Mesothelial cell of epicardium (in vitro differentiated cells): ENCODE data around the gene CACNA1I. TPM values are rescaled to one million over a fixed set of nuclear protein-coding genes. Genes with fewer than 3 reads are reported as not detected.

ENCODE experiments used
- DNase-seq, 2 experiments: peaks; one replicate each; pipeline ENCODE4 v3.0.0; 2021; ENCODE audit warnings: low spot score in 2 of 2; ENCODE audit not compliant: unreplicated experiment in 2 of 2
- H3K27ac Mint-ChIP-seq: 2 replicates; pipeline ENCODE4 v1.8.0; 2021; ENCODE audit warnings: mixed read lengths
- H3K27me3 Mint-ChIP-seq: 2 replicates; pipeline ENCODE4 v1.8.0; 2021; ENCODE audit warnings: low read depth, mixed read lengths
- H3K36me3 Mint-ChIP-seq: 2 replicates; pipeline ENCODE4 v1.8.0; 2021; ENCODE audit warnings: mixed read lengths
- H3K4me1 Mint-ChIP-seq: 2 replicates; pipeline ENCODE4 v1.8.0; 2021; ENCODE audit warnings: mixed read lengths
- H3K4me3 Mint-ChIP-seq: 2 replicates; pipeline ENCODE4 v1.8.0; 2021; ENCODE audit warnings: mild to moderate bottlenecking, moderate library complexity, mixed read lengths
- H3K9me3 Mint-ChIP-seq: 2 replicates; pipeline ENCODE4 v1.8.0; 2021; ENCODE audit warnings: mixed read lengths
- total RNA-seq: library from RNA; stranded (reverse); gene quantifications from 3 replicates; pipeline ENCODE4 v1.2.1, GENCODE V29; 2021
- TF ChIP-seq, protein P1 (sequence below): fragments of 200-600 bp; sonication (generic); IDR thresholded peaks from one replicate; pipeline ENCODE4 v1.5.0; 2021; ENCODE audit warnings: antibody characterized with exemption; ENCODE audit not compliant: unreplicated experiment

Gene CACNA1I
- total RNA-seq, 1 donor from 2014 or later, result 0.31 TPM

DNA sequence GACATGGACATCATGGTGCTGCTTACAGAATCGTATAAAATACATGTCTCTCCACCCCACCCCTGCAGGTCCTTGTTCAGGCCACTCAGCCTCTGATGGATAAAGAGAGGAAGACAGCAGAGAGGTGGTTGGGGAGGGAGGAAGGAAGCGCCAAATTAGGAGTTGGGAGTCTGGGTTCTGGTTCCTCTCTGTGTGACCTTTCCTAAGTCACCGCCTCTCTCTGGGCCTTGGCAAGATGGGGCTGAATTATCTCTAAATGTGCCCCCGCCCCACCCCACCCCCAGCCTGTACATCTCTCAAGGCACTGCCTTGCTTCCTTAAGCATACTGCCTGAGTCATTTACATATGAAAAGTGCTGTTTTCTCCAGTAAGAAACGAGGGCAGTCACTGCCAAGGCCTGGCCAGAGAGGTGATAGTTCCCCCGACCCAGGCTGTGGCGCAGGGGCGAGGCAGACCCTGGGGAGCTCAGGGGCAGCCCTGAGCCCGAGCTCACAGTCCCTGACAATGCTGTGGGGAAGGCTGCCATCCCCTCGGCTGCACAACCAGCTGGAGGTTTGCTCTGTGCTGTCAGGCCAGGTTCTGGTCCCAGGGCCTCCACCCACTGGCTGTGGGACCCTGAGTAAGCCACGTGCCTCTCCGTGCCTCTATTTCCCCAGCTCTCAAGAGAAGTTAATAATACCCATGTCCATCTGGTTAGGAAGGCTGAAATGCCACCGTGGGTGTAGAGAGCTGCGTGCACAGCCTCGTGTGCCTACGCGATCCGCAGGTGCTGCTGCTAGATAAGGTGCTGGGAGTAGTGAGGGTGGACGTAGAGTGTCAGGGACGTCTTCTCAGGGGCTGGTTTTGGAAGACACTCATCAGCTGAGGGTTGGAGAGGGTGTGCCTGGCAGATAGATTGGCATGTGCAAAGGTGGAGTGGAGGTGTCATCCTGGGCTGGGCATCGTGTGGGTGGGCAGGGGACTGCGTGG lies 55.3 kb downstream of the CACNA1I start:
- Mint-ChIP-seq H3K4me1 (peaks cover 3% of the 10 kb centered on the region), H3K4me3 (no peak overlapping the region), H3K27me3 (peaks cover 15% of the 10 kb centered on the region), H3K36me3 (no peaks in the 10 kb centered on the region), H3K9me3 (no peaks in the 10 kb centered on the region), H3K27ac (no peak overlapping the region)
- TF ChIP-seq, protein P1, sequence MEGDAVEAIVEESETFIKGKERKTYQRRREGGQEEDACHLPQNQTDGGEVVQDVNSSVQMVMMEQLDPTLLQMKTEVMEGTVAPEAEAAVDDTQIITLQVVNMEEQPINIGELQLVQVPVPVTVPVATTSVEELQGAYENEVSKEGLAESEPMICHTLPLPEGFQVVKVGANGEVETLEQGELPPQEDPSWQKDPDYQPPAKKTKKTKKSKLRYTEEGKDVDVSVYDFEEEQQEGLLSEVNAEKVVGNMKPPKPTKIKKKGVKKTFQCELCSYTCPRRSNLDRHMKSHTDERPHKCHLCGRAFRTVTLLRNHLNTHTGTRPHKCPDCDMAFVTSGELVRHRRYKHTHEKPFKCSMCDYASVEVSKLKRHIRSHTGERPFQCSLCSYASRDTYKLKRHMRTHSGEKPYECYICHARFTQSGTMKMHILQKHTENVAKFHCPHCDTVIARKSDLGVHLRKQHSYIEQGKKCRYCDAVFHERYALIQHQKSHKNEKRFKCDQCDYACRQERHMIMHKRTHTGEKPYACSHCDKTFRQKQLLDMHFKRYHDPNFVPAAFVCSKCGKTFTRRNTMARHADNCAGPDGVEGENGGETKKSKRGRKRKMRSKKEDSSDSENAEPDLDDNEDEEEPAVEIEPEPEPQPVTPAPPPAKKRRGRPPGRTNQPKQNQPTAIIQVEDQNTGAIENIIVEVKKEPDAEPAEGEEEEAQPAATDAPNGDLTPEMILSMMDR, result no peak
- no peak for DNase-seq

DNA sequence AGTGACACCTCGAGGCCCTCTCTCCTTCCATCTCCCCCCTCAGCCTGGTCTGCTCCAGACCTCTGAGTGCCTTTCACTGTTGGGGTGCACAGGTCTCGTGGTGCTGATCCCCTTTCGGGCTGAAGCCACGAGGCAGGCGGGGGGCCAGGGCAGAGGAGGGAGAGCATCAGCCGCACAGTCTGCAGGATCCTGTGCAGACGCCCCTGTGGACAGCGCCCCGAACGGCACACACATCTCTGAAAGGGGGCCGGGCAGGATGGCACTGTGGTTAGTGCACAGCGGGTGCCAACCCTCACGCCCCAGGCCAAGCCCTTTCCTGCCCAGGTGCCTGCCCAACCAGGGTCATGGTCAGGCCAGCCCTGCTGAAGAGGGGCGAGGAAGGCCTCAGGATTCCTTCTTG lies 56.7 kb downstream of the CACNA1I start:
- H3K4me3 Mint-ChIP-seq, result no peak overlapping the region
- no peak overlapping the region for H3K27ac Mint-ChIP-seq
- DNase-seq, result no peak
- H3K36me3 Mint-ChIP-seq, result no peaks in the 10 kb centered on the region
- H3K27me3 Mint-ChIP-seq, result peaks cover 11% of the 10 kb centered on the region
- TF ChIP-seq, protein P1, result no peak
- H3K9me3 Mint-ChIP-seq, result no peaks in the 10 kb centered on the region
- H3K4me1 Mint-ChIP-seq, result peaks cover 3% of the 10 kb centered on the region

DNA sequence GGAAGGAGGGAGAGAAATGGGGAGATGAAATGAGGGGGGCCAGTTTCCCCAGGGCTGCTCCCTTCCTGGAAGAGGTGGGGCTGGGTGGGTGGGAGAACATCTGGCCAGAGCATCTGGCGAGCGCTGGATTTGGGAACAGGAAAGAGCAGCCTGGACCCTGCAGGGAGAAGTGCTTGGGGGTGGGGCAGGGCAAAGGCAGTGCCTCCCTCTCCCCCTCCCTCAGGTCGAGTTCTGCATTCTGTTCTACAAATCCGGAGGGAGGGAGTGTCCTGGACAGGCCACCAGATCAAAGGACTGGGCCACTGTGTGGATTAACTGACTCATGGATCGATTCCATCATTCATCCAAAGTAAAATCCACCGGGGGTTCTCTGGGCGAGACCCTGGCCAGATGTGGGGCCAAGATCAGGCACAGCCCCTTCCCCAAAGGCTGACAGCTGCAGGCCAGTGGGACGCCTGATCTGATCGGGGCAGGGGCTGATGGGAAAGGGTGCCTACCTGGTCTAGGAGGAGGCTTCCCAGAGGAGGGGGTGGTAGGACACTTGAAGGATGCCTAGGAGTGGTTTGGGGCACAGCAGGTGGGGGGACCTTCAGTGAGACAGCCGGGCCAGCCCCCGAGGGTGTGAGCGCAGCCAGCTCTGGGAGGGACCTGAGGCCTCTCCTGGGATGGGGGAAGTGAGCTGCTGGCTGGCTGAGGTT lies 57.5 kb downstream of the CACNA1I start:
- peaks cover 3% of the 10 kb centered on the region for H3K4me1 Mint-ChIP-seq
- H3K4me3 Mint-ChIP-seq, result no peak overlapping the region
- no peak for DNase-seq
- no peak overlapping the region for H3K27ac Mint-ChIP-seq
- TF ChIP-seq, protein P1, result no peak
- no peaks in the 10 kb centered on the region for H3K9me3 Mint-ChIP-seq
- no peaks in the 10 kb centered on the region for H3K36me3 Mint-ChIP-seq
- H3K27me3 Mint-ChIP-seq, result peaks cover 11% of the 10 kb centered on the region

DNA sequence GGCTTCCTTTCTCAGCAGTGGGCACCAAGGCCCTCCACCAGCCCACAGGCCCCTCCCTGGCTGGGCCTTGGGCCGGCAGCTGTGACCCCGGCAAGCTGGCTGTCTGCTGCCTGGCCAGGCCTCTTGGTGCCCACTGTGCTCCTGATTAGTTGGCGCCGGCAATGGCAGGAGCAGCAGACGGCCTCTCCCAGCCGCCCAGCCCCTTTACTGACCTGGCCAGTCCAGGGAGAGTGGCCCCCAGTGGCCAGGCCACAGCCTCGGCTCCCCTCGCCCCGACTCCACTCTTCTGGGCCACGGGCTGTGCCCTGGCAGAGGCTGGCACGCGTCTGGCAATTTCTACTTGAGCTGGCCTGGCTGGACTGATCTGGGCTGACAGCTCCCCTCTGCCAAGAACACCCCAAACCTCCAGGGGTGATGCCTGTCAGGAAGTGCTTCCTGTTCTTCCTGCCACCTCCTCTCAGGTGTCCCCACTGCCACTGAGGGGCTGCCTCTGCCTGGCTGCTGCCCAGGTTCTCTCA lies 58.1 kb downstream of the CACNA1I start:
- Mint-ChIP-seq H3K4me3 (no peak overlapping the region), H3K9me3 (no peaks in the 10 kb centered on the region), H3K4me1 (peaks cover 3% of the 10 kb centered on the region), H3K27me3 (peaks cover 11% of the 10 kb centered on the region), H3K27ac (no peak overlapping the region), H3K36me3 (no peaks in the 10 kb centered on the region)
- DNase-seq, result no peak
- TF ChIP-seq, protein P1, result no peak

DNA sequence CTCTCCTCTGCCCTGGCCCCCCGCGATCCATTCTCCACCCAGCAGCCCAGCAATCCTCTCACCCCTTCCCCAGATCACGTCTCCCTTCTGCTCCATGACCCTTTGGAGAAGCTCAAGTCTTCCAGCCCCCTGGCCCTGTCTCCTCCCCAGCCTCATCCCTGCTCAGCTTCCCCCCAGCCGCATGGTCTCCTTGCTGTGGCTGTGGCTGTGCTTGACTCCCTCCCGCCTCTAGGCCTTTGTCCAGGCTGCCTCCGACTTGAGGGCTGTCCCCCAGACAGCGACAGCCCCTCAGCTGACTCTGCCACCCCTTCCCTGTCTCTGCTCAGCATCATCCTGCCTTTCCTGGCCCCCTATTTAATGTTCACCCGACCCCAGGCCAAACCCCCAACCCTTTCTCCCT lies 59.3 kb downstream of the CACNA1I start:
- DNase-seq, result no peak
- Mint-ChIP-seq H3K4me1 (peaks cover 8% of the 10 kb centered on the region), H3K36me3 (no peaks in the 10 kb centered on the region), H3K4me3 (no peak overlapping the region), H3K9me3 (no peaks in the 10 kb centered on the region), H3K27ac (no peak overlapping the region), H3K27me3 (peaks cover 11% of the 10 kb centered on the region)
- TF ChIP-seq, protein P1, result no peak
